Breast epithelium (tissue), 4 donors: ENCODE results near the gene FAM111A. TPM values are rescaled to one million over a fixed set of nuclear protein-coding genes. Genes with fewer than 3 reads are reported as not detected.

Source experiments
- DNase-seq, 2 donors: peaks; one replicate each; pipeline ENCODE4 v3.0.0-alpha.2; 2019; ENCODE audit warnings: low spot score in 2 of 2
- H3K27ac ChIP-seq, 2 donors: fragments of 200-600 bp; sonication (generic) in 1 of 2; one replicate each; pipeline ENCODE4 v1.5.1; 2016 to 2019; ENCODE audit warnings: mild to moderate bottlenecking in 1 of 2
- H3K27me3 ChIP-seq, 2 donors: fragments of 200-600 bp; sonication (generic) in 1 of 2; one replicate each; pipeline versions ENCODE4 v1.5.1 to v1.6.0; 2017 to 2019; ENCODE audit warnings: control low read depth in 1 of 2, mild to moderate bottlenecking in 1 of 2
- H3K36me3 ChIP-seq: fragments of 200-600 bp; one replicate; pipeline ENCODE4 v1.5.1; 2019
- H3K4me1 ChIP-seq, 2 donors: fragments of 200-600 bp; sonication (generic); one replicate each; pipeline ENCODE4 v1.5.1; 2016 to 2019; ENCODE audit warnings: control low read depth in 1 of 2
- H3K4me3 ChIP-seq, 3 donors: fragments of 200-600 bp; sonication (generic); 1 replicate in 2 of 3; 2 replicates in 1 of 3; pipeline ENCODE4 v1.5.1; 2016 to 2019; ENCODE audit warnings: mild to moderate bottlenecking in 3 of 3, moderate library complexity in 2 of 3
- H3K9me3 ChIP-seq, 2 donors: fragments of 200-600 bp; sonication (generic) in 1 of 2; one replicate each; pipeline ENCODE4 v1.5.1; 2016 to 2019; ENCODE audit warnings: control low read depth in 1 of 2
- POLR2A ChIP-seq: fragments of 450-650 bp; IDR thresholded peaks from one replicate; pipeline ENCODE4 v1.6.1; 2016; ENCODE audit warnings: antibody characterized with exemption, mild to moderate bottlenecking, moderate library complexity
- POLR2AphosphoS5 ChIP-seq, 3 donors: sonication (generic); formaldehyde crosslinking; IDR thresholded peaks; one replicate each; pipeline ENCODE4 v1.6.1; 2017; ENCODE audit warnings: antibody characterized with exemption in 3 of 3
- intact Hi-C: fragments of 100-400 bp; cut with DNase I; formaldehyde crosslinking; loops from one replicate; pipeline ENCODE4 v1.15.1; 2023; ENCODE audit warnings: low total_unique reads
- total RNA-seq, 3 donors: library from RNA; depleted of rRNA; stranded (reverse); fragments of >200 nt; gene quantifications; one replicate each; pipeline ENCODE4 v1.1.0, GENCODE V29; 2016
- TF ChIP-seq, protein P1 (sequence below), 3 donors: fragments of 450-650 bp; IDR thresholded peaks; one replicate each; pipeline ENCODE4 v1.5.1; 2016 to 2017; ENCODE audit warnings: antibody characterized with exemption in 3 of 3, mild to moderate bottlenecking in 3 of 3, moderate library complexity in 3 of 3

FAM111A gene
- total RNA-seq, 3 donors from 2014 or later, result 37.0 to 48.0 (median 44.6) TPM

DNA sequence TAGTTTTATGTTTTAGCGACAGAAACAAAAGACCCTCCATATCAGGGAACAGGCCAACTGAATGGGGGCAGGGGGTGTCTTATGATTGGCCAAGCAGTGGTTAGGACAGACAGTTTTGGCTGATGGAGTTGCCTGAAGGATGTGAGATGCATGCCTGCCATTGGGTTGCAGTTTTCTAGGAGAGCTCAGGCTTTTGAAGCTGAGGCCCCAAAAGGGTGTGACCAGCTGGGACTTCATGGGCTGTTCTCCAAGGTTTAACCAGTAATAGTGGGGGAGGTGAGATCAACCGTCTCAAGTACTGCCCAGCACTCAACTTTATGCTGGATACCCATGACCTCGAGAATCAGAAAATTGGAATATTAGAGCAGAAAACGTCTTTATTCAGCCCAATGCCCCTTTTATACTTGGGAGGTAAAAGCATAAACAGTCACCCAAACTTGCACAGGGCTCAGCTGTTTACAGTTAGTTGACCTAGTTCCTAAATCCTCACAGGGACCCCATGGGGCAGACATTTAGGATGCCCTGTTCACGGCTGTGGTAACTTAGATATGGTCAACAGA, 42.8 kb downstream of the FAM111A start:
- Histone ChIP-seq H3K36me3 (no peaks in the 10 kb centered on the region), H3K27me3 (no peaks in the 10 kb centered on the region), H3K4me1 (peaks cover 0 to 9% of the 10 kb centered on the region in 2 donors), H3K27ac (peak overlapping the region in 1 of 2 donors; percentile 81), H3K4me3 (no peak overlapping the region), H3K9me3 (no peaks in the 10 kb centered on the region)
- no peak for DNase-seq
- intact Hi-C loops, result no loop called here
- TF ChIP-seq POLR2AphosphoS5 (IDR thresholded peaks at IDR 0.05) (no peak), POLR2A (no peak)
- TF ChIP-seq, protein P1, sequence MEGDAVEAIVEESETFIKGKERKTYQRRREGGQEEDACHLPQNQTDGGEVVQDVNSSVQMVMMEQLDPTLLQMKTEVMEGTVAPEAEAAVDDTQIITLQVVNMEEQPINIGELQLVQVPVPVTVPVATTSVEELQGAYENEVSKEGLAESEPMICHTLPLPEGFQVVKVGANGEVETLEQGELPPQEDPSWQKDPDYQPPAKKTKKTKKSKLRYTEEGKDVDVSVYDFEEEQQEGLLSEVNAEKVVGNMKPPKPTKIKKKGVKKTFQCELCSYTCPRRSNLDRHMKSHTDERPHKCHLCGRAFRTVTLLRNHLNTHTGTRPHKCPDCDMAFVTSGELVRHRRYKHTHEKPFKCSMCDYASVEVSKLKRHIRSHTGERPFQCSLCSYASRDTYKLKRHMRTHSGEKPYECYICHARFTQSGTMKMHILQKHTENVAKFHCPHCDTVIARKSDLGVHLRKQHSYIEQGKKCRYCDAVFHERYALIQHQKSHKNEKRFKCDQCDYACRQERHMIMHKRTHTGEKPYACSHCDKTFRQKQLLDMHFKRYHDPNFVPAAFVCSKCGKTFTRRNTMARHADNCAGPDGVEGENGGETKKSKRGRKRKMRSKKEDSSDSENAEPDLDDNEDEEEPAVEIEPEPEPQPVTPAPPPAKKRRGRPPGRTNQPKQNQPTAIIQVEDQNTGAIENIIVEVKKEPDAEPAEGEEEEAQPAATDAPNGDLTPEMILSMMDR (IDR thresholded peaks at IDR 0.05), result no peak

DNA sequence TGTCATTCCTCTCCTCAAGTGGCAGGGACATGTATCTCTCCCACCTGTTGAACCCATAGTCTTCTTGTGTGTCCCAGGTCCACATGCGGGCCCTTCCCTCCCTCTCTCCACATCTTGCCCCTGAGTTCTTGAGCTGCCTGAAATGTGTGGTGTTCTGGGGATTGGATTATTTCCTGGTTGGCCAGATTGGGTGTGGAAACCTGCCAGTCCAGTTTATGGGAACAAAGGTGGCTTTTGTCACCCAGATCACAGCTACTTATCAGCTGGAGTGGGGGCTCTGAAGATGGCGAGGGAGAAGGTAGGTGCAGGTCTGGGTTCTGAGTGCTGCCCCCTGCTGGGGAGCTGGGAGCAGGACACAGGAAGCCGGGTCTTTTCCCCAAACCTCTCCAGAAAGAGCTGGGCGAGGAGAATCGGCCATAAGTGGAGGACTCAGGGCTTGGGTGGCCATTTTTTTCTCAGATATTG, 43.5 kb downstream of the FAM111A start:
- Histone ChIP-seq H3K27me3 (no peaks in the 10 kb centered on the region), H3K27ac (peak overlapping the region in 1 of 2 donors; percentile 81), H3K4me3 (peak overlapping the region in 1 of 3 donors; percentile 16), H3K4me1 (peaks cover 0 to 9% of the 10 kb centered on the region in 2 donors), H3K9me3 (no peaks in the 10 kb centered on the region), H3K36me3 (no peaks in the 10 kb centered on the region)
- DNase-seq, result no peak
- intact Hi-C loops, result no loop called here
- TF ChIP-seq POLR2A, result no peak
- TF ChIP-seq, protein P1 (IDR thresholded peaks at IDR 0.05), result peak in 1 of 3 donors; percentile 34

DNA sequence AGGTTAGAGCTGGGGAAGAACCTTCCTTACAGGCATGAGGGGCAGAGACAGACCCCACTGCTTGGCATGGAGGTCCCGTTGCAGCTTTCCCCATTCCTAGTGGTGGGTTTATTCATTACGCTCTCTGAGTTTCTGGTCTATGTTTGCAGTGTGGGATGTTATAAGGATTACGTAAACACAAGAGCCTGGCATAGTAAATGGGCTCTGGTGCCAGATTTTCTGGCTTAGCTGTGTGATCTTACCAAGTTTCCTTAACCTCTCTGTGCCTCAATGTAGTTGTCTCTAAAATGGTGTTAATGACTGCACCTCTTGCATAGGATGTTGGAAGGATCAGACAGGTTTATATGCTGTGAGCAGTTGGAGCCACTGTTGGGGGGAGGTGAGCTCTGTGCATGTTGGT, 44.4 kb downstream of the FAM111A start:
- Histone ChIP-seq H3K4me1 (peaks cover 0 to 9% of the 10 kb centered on the region in 2 donors), H3K36me3 (no peaks in the 10 kb centered on the region), H3K4me3 (no peak overlapping the region), H3K27ac (peak overlapping the region in 1 of 2 donors; percentile 81), H3K27me3 (no peaks in the 10 kb centered on the region), H3K9me3 (no peaks in the 10 kb centered on the region)
- TF ChIP-seq POLR2AphosphoS5 (IDR thresholded peaks at IDR 0.05) (no peak), POLR2A (no peak)
- TF ChIP-seq, protein P1 (IDR thresholded peaks at IDR 0.05), result no peak
- no peak for DNase-seq
- intact Hi-C loops, result no loop called here

DNA sequence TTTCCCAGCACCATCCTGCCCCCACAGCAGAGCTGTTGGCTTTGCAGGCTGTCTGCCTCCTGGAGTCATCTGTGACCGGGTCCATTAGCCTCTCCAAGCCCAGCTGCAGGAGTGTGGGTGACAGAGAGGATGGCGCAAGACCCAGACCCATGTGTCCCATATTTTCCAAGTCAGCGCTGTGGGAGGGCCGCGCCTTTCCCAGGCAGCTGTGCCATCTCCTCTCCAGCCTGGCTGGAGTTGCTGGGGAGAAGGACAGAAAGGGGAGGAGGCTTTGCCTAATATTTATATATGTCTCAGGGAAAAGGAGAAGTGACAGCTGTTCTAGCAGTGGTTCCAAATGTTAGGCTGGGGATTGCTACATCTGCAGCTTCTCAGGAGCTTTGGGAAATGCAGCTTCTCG, 44.9 kb downstream of the FAM111A start:
- intact Hi-C loops, result no loop called here
- H3K4me1 ChIP-seq, result peaks cover 0 to 9% of the 10 kb centered on the region in 2 donors
- H3K4me3 ChIP-seq, result no peak overlapping the region
- no peaks in the 10 kb centered on the region for H3K27me3 ChIP-seq
- H3K27ac ChIP-seq, result peak overlapping the region in 1 of 2 donors; percentile 81
- TF ChIP-seq, protein P1 (IDR thresholded peaks at IDR 0.05), result no peak
- no peak for TF ChIP-seq POLR2A
- TF ChIP-seq POLR2AphosphoS5 (IDR thresholded peaks at IDR 0.05), result no peak
- no peak for DNase-seq
- no peaks in the 10 kb centered on the region for H3K36me3 ChIP-seq
- no peaks in the 10 kb centered on the region for H3K9me3 ChIP-seq

DNA sequence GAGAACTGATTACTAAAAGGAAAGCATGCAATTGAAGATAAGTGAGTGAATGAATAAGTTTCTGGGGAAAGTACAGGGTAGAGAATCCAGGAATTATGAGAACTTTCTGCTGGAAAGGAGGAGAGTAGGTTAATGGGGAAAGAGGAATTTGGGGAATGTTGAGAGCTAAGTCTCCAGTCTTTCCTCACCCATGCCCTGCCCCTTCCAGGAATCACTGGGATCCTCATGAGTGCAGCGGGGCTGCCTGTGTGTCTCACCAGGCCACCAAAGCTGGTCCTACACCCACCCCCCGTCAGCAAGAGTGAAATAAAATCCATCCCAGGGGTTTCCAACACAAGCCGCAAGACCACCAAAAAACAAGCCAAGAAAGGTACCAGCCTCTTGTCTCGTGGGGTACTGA, 46.3 kb downstream of the FAM111A start:
- Histone ChIP-seq H3K4me3 (no peak overlapping the region), H3K9me3 (no peaks in the 10 kb centered on the region), H3K36me3 (no peaks in the 10 kb centered on the region), H3K27me3 (no peaks in the 10 kb centered on the region), H3K4me1 (peaks cover 0 to 5% of the 10 kb centered on the region in 2 donors), H3K27ac (no peak overlapping the region)
- TF ChIP-seq POLR2A (no peak), POLR2AphosphoS5 (IDR thresholded peaks at IDR 0.05) (no peak)
- TF ChIP-seq, protein P1 (IDR thresholded peaks at IDR 0.05), result no peak
- intact Hi-C loops, result no loop called here
- DNase-seq, result no peak
